Sigmoid colon (tissue), 4 donors: ENCODE measurements around the gene CD63.

Experiments used
- CTCF ChIP-seq, 4 experiments: fragments of 450-650 bp in 3 of 4; fragments of 200-600 bp in 1 of 4; IDR thresholded peaks; one replicate each; pipeline ENCODE4 v1.5.1; 2016 to 2019; ENCODE audit warnings: antibody characterized with exemption in 4 of 4, mild to moderate bottlenecking in 3 of 4, moderate library complexity in 2 of 4
- EP300 ChIP-seq, 4 donors: sonication (generic); formaldehyde crosslinking; IDR thresholded peaks; one replicate each; pipeline ENCODE4 v1.6.1; 2017; ENCODE audit warnings: antibody characterized with exemption in 4 of 4
- POLR2A ChIP-seq, 2 donors: fragments of 450-650 bp; IDR thresholded peaks; one replicate each; pipeline ENCODE4 v1.6.1; 2016; ENCODE audit warnings: antibody characterized with exemption in 2 of 2, mild to moderate bottlenecking in 2 of 2, moderate library complexity in 2 of 2
- POLR2AphosphoS5 ChIP-seq, 4 donors: sonication (generic); formaldehyde crosslinking; IDR thresholded peaks; one replicate each; pipeline ENCODE4 v1.6.1; 2017; ENCODE audit warnings: antibody characterized with exemption in 4 of 4

GRCh38 chr12:55765736-55766290 lies 37.0 kb upstream of the CD63 start:
- TF ChIP-seq EP300 (IDR thresholded peaks at IDR 0.05) (no peak), POLR2A (IDR thresholded peaks at IDR 0.05) (no peak), CTCF (IDR thresholded peaks at IDR 0.05) (no peak), POLR2AphosphoS5 (IDR thresholded peaks at IDR 0.05) (no peak)
